ENCODE measurements around the gene NTSR1. TPM values are rescaled to one million over a fixed set of nuclear protein-coding genes. Genes with fewer than 3 reads are reported as not detected.
"Not testable (repeated sequence)": the region's sequence is repeated elsewhere in the genome, so short reads cannot be mapped to it uniquely, and the experiment has no call there.

NTSR1 gene
- total and polyA plus RNA-seq, 7 donors, result 0.01 to 0.08 (median 0.05) TPM; not detected in 3

DNA sequence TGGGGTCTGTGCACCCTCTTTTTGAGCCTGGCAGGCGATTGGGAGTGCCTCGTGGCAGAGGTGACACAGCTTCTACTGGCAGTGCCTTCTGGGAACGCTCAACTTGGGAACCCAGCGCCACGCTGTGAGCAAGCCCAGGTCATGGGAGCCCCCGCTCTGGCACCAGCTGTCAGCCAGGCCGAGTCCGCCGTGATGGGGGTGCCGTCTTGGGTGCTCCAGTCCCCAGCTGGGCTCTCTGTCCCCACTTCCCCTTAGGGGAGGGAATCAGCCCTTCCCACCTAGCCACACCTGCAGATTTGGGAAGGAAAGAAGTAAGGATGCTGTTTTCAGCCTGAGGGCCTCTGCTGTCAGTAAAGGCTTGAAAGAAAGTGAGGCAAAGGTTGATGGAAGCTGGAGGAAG lies 31.0 kb upstream of the NTSR1 start:
- DNase-seq, result no peak

GRCh38 chr20:62678553-62678952 lies 30.1 kb upstream of the NTSR1 start:
- ATAC-seq (no peak), DNase-seq (no peak)
- 44 to 48% (median 46%) methylated on average over 9 of the region's 9 CpGs for WGBS, 3 donors
- Histone ChIP-seq H3K4me3 (no peak overlapping the region), H3K27me3 (ENCODE audit: insufficient read depth in 3 of 3, low read length in 2 of 3) (peaks cover 0 to 35% (median 5%) of the 10 kb centered on the region in 3 donors), H3K9me3 (peaks cover 8% of the 10 kb centered on the region), H3K36me3 (ENCODE audit: insufficient read depth in 1 of 2, low read depth in 1 of 2) (no peaks in the 10 kb centered on the region), H3K4me1 (no peaks in the 10 kb centered on the region), H3K27ac (no peak overlapping the region)
- TF ChIP-seq, protein P1, sequence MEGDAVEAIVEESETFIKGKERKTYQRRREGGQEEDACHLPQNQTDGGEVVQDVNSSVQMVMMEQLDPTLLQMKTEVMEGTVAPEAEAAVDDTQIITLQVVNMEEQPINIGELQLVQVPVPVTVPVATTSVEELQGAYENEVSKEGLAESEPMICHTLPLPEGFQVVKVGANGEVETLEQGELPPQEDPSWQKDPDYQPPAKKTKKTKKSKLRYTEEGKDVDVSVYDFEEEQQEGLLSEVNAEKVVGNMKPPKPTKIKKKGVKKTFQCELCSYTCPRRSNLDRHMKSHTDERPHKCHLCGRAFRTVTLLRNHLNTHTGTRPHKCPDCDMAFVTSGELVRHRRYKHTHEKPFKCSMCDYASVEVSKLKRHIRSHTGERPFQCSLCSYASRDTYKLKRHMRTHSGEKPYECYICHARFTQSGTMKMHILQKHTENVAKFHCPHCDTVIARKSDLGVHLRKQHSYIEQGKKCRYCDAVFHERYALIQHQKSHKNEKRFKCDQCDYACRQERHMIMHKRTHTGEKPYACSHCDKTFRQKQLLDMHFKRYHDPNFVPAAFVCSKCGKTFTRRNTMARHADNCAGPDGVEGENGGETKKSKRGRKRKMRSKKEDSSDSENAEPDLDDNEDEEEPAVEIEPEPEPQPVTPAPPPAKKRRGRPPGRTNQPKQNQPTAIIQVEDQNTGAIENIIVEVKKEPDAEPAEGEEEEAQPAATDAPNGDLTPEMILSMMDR (IDR thresholded peaks at IDR 0.05), result no peak
- intact Hi-C loops (cut with DNase I), result no loop called here

More for the DNA sequence above, 31.0 kb upstream of the NTSR1 start:
- TF ChIP-seq, protein P1 (IDR thresholded peaks at IDR 0.05), result no peak
- H3K4me1 ChIP-seq, result no peaks in the 10 kb centered on the region
- intact Hi-C loops (cut with DNase I), result no loop called here
- no peak overlapping the region for H3K4me3 ChIP-seq
- H3K9me3 ChIP-seq, result peaks cover 8% of the 10 kb centered on the region
- no peak overlapping the region for H3K27ac ChIP-seq
- H3K27me3 ChIP-seq (ENCODE audit: insufficient read depth in 3 of 3, low read length in 2 of 3), result peaks cover 0 to 27% (median 5%) of the 10 kb centered on the region in 3 donors
- no peak for ATAC-seq
- no peaks in the 10 kb centered on the region for H3K36me3 ChIP-seq (ENCODE audit: insufficient read depth in 1 of 2, low read depth in 1 of 2)
- WGBS, 3 donors, result 77 to 86% (median 79%) methylated on average over 10 of the region's 10 CpGs

DNA sequence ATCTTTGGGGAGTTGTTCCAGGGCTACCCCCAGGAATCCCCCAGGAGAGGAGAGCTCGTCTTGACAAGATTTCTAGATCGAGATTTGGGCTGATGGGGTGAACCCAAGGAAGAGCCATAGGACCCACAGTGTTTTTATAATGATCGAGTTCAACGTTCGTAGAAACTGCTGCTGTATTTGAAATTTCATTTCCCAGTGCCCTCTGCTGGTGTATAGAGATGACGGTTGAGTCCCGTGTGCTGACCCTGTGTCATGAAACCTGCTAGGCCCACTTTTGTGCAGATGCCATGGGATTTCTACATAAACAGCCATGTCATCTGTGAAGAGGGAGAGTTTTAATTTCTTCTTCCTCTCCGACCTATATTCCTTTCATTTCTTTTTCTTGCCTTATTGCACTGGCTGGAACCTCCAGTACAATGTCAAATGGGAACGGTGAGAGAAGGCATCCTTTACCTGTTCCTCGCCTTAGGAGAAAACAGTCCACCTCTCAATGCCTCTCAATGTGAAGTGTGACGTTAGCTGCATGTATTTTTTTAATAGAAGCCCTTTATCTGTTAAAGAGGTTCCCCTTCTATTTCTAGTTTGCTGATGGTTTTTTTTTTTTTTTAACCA lies 28.6 kb upstream of the NTSR1 start:
- DNase-seq (no peak), ATAC-seq (no peak)
- H3K4me3 ChIP-seq, result no peak overlapping the region
- H3K9me3 ChIP-seq, result peaks cover 8% of the 10 kb centered on the region
- TF ChIP-seq, protein P1 (IDR thresholded peaks at IDR 0.05), result no peak
- no peaks in the 10 kb centered on the region for H3K36me3 ChIP-seq (ENCODE audit: insufficient read depth in 1 of 2, low read depth in 1 of 2)
- WGBS, 3 donors, result 94 to 97% (median 94%) methylated on average over 11 of the region's 11 CpGs
- peaks cover 0 to 33% (median 4%) of the 10 kb centered on the region in 3 donors for H3K27me3 ChIP-seq (ENCODE audit: insufficient read depth in 3 of 3, low read length in 2 of 3)
- no peaks in the 10 kb centered on the region for H3K4me1 ChIP-seq
- intact Hi-C loops (cut with DNase I), result no loop called here
- no peak overlapping the region for H3K27ac ChIP-seq

DNA sequence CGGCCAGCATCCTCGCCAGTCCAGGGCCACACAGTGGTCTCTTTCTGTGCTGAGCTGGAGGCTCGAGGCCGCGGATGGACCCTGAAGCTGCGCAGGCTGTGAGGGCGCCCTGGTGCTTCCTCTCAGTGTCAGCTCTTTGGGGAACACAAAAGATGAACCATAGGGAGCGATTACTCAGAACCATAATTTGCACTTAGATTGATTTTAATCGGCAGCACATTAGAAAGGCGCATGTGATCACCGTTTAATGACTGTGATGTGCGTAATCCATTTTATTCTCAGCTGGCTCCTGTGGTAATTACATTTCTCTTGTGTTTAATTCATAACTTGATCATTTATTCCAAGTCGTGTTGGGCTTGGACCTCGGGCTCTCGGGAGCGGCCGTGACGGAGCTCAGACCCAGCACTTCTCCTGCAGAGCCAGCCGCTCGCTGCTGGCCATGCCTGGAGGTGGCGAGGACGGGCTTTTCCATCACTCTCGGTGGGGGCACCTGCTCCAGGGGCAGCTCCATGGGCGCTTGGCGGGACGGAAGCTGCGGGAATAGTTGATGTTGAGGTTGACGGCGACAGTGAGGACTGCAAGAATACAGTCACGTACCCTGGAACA lies 25.6 kb upstream of the NTSR1 start:
- no peaks in the 10 kb centered on the region for H3K36me3 ChIP-seq (ENCODE audit: insufficient read depth in 1 of 2, low read depth in 1 of 2)
- DNase-seq, result no peak
- peaks cover 0 to 41% (median 10%) of the 10 kb centered on the region in 3 donors for H3K27me3 ChIP-seq (ENCODE audit: insufficient read depth in 3 of 3, low read length in 2 of 3)
- peaks cover 8% of the 10 kb centered on the region for H3K9me3 ChIP-seq
- no peaks in the 10 kb centered on the region for H3K4me1 ChIP-seq
- no peak for ATAC-seq
- H3K4me3 ChIP-seq, result no peak overlapping the region
- WGBS, 3 donors, result 59 to 70% (median 67%) methylated on average over 30 of the region's 30 CpGs
- TF ChIP-seq, protein P1 (IDR thresholded peaks at IDR 0.05), result no peak
- no peak overlapping the region for H3K27ac ChIP-seq
- intact Hi-C loops (cut with DNase I), result no loop called here

DNA sequence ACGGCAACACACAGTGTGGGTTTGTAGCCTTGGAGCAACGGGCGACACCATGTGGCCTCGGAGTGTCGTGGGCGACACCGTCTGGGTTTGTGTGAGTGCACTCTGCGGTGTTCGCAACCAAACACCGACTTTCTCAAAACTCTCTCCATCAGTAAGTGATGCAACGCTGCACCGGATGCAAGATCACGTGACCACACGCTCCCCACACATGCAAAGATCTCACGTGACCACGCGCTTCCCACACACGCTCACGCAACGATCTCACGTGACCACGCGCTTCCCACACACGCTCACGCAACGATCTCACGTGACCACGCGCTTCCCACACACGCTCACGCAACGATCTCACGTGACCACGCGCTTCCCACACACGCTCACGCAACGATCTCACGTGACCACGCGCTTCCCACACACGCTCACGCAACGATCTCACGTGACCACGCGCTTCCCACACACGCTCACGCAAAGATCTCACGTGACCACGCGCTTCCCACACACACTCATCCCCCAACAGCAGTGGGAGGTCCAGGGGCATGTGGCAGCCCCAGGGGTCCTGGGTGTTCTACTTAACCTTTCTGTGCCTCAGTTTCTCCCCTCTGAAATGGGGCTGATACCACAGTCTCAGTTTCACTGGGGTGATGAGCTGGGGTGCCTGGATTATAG lies 24.8 kb upstream of the NTSR1 start:
- intact Hi-C loops (cut with DNase I); H3K27ac ChIP-seq; H3K4me1 ChIP-seq; H3K36me3 ChIP-seq (ENCODE audit: insufficient read depth in 1 of 2, low read depth in 1 of 2); H3K9me3 ChIP-seq; DNase-seq; H3K4me3 ChIP-seq; ATAC-seq: not testable (repeated sequence)
- H3K27me3 ChIP-seq (ENCODE audit: insufficient read depth in 3 of 3, low read length in 2 of 3), result peaks cover 0 to 41% (median 11%) of the 10 kb centered on the region in 3 donors
- 92 to 96% (median 95%) methylated on average over 37 to 41 of the region's 52 CpGs for WGBS, 3 donors
